Inflammatory macrophage treated with lipopolysaccharide for 4 hours (primary cell): ENCODE measurements around the gene LSM4.
A peak's percentile ranks its signal among the peaks of the same experiment; 100 is the strongest.

Source experiments
- DNase-seq: peaks from one replicate; pipeline ENCODE4 v3.0.0-alpha.2; 2020

Gene LSM4

GRCh38 chr19:18274219-18274780, 48.6 kb downstream of the LSM4 start, which contains the start of gene IQCN:
Gene IQCN (minus strand): TSS chr19:18274452. CDS start chr19:18269478, 4,974 bp downstream.
- DNase-seq = no peak

GRCh38 chr19:18273561-18274218, 49.2 kb downstream of the LSM4 start:
- no peak for DNase-seq

GRCh38 chr19:18271433-18271841, 51.4 kb downstream of the LSM4 start:
- no peak for DNase-seq

DNA sequence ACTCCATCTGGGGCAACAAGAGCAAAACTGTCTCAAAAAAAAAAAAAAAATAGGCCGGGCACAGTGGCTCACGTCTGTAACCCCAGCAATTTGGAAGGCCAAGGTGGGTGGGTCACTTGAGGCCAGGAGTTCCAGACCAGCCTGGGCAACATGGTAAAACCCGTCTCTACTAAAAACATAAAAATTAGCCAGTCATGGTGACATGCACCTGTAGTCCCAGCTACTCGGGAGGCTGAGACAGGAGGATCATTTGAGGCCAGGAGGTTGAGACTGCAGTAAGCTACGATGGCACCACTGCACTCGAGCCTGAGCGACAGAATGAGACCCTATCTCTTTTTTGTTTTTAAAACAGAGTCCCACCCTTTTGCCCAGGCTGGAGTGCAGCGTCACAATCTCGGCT, 52.5 kb downstream of the LSM4 start:
- DNase-seq = no peak

DNA sequence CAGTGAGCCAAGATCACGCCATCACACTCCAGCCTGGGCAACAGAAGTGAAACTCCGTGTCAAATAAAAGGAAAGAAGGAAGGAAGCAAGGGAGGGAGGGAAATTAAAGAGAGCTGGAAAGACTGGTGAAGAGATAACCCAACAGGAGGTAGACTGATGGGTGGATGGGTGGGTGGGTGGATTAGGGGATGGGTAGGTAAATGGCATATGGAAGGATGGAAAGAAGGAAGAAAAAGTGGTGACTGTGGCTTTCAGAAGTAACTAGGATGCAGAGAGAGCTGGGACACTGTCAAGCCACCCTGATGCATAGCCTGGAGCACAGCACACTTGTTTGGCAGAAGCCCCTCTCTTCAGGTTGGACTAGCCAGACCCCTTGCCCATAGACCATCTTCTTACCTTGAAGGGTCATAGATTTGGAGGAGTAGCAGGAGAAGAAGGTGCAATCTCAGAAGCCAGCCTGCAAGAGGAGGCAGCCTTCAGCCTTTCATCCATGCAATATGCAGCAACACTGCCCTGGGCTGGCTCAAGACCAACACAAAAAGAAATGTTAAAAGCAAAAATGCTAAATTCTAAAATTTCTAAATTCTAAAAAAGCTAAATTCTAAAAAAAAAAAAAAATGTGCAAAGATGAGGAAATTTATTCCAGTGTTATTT, 53.7 kb downstream of the LSM4 start:
- no peak for DNase-seq

GRCh38 chr19:18266771-18267686, 55.8 kb downstream of the LSM4 start:
- DNase-seq = no peak

GRCh38 chr19:18265582-18265981, 57.3 kb downstream of the LSM4 start:
- no peak for DNase-seq

DNA sequence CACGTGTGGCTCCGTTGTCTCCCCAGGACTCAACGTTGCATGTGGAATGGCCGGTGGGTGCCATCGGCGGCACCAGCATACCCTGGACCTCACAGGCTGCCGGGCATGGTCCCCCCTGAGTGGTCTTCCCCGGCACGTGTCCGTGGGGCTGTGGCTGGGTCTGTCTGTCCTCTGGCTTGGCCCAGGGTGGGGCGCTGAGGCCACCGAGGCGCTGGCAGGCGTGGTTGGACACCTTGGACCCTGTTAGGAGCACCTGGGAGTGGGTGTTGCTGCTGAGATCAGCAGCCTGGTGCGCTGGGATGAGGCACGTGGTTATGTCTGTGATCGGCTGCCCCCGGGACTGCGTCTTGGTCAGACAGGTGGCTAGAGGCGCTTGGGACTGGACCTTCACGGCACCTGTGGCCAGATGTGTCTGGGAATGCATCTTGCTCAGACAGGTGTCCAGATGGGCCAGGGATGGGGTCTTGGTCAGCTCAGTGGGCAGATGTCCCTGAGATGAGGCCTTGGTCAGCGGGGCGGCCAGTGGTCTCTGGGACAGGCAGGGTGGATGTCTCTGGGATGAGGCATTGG, 57.8 kb downstream of the LSM4 start:
- no peak for DNase-seq

DNA sequence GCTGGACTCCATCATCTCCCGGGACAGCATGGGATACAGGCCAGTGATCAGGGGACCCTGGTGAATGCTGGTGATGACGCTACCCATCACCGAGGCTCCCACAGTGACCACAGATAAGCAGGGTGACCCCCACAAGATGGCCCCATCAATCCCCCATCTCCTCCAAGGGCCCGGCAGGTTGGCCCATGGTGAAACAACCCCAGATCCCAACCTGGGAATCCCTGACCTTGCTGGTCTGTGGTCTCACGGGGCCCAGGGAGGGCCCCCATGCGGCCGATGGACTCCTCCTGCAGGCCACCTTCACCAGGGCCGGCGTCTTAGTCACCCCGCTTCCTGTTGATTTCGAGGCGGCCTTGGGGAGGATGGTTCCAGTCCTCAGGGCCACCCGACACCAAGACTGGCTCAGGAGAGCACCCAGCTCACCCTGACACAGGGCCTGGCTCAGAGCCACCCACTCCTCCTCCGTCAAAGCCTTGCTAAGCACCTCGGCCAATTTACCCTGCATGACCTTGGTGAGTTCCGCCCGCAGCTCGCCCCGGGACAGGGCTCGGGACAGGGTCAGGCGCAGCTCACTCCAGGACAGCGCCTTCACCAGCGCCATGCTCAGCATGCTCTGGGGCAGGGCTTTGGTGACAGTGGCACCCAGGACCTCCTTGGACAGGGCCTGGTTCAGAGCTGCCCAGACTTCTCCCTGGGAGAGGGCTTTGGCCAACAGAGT, 58.6 kb downstream of the LSM4 start:
- no peak for DNase-seq

- no peak for DNase-seq
These were observed 59.3 kb downstream of the LSM4 start for GRCh38 chr19:18263324-18264136.

DNA sequence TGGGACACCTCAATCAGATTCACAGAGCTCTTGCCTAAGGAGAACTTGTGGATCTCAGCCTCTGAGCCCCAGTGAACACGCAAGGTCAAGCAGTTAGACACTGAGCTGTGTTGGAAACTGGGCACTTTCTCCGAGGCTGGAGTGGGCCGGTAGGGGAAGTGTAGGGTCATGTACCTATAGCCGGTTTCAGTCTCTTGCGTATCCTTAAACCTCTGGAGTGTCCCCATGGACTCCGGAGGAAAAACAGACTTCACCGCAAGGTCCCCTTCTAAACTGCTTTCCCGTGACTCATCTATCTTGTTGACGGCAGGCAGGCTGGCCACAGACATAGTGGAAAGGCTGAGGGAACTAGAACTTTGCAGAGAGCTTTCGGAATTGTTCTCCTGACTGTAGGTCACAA, 60.0 kb downstream of the LSM4 start:
- no peak for DNase-seq

- no peak for DNase-seq
These were observed 60.7 kb downstream of the LSM4 start for GRCh38 chr19:18262144-18262543.

DNA sequence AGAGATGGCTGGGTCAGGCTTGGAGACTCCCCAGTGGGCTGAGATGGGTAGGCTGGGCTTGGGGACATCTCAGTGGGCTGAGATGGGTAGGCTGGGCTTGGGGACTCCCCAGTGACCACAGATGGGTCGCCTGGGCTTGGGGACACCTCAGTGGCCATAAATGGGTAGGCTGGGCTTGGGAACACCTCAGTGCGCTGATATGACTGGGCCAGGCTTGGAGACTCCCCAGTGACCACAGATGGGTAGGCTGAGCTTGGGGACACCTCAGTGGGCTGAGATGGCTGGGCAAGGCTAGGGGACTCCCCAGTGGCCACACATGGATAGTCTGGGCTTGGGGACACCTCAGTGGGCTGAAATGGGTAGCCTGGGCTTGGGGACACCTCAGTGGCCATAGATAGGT, 61.4 kb downstream of the LSM4 start:
- DNase-seq = no peak

- DNase-seq = peak; percentile 32
These were observed 63.0 kb downstream of the LSM4 start for GRCh38 chr19:18259893-18260292.

- DNase-seq = no peak
These were observed 65.1 kb downstream of the LSM4 start for GRCh38 chr19:18257503-18258470.
